Right atrium auricular region (tissue), 2 donors: ENCODE measurements around the gene MED16. TPM values are rescaled to one million over a fixed set of nuclear protein-coding genes. Genes with fewer than 3 reads are reported as not detected.
"Not testable (repeated sequence)": the region's sequence is repeated elsewhere in the genome, so short reads cannot be mapped to it uniquely, and the experiment has no call there.

Experiments used
- DNase-seq: peaks from one replicate; pipeline ENCODE4 v3.0.0-alpha.2; 2019; ENCODE audit warnings: low spot score
- H3K27ac ChIP-seq, 2 donors: fragments of 200-600 bp; sonication (generic); 1 replicate in 1 of 2; 2 replicates in 1 of 2; pipeline ENCODE4 v1.5.1; 2016 to 2019
- H3K27me3 ChIP-seq, 2 donors: fragments of 200-600 bp; sonication (generic); one replicate each; pipeline versions ENCODE4 v1.5.1 to v1.6.0; 2017 to 2019
- H3K36me3 ChIP-seq: fragments of 200-600 bp; sonication (generic); one replicate; pipeline ENCODE4 v1.5.1; 2016
- H3K4me1 ChIP-seq, 2 donors: fragments of 200-600 bp; sonication (generic); one replicate each; pipeline versions ENCODE4 v1.5.1 to v1.6.0; 2017 to 2019
- H3K4me3 ChIP-seq, 2 donors: fragments of 200-600 bp; sonication (generic); 1 replicate in 1 of 2; 2 replicates in 1 of 2; pipeline ENCODE4 v1.5.1; 2017 to 2019; ENCODE audit warnings: mild to moderate bottlenecking in 1 of 2, moderate library complexity in 1 of 2
- H3K9me3 ChIP-seq, 2 donors: fragments of 200-600 bp; sonication (generic); one replicate each; pipeline ENCODE4 v1.5.1; 2019
- CTCF ChIP-seq, 2 donors: fragments of 200-600 bp; sonication (generic); IDR thresholded peaks; one replicate each; pipeline ENCODE4 v1.5.1; 2019; ENCODE audit warnings: antibody characterized with exemption in 2 of 2
- total RNA-seq, 2 donors: library from RNA; depleted of rRNA; stranded (reverse); fragments of >200 nt; gene quantifications; one replicate each; pipeline ENCODE4 v1.1.0, GENCODE V29; 2016

Gene MED16
- total RNA-seq, 2 donors from 2014 or later, result 17.7 to 26.5 TPM

- H3K4me1 ChIP-seq, result peaks cover 0 to 23% of the 10 kb centered on the region in 2 donors
- no peaks in the 10 kb centered on the region for H3K36me3 ChIP-seq
- no peaks in the 10 kb centered on the region for H3K9me3 ChIP-seq
- TF ChIP-seq CTCF (IDR thresholded peaks at IDR 0.05), result no peak
- no peak overlapping the region for H3K27ac ChIP-seq
- peaks cover 0 to 8% of the 10 kb centered on the region in 2 donors for H3K27me3 ChIP-seq
- no peak for DNase-seq
- H3K4me3 ChIP-seq, result peak overlapping the region in 1 of 2 donors; percentile 42
Observed at GRCh38 chr19:843836-844545, 49.0 kb downstream of the MED16 start.

DNA sequence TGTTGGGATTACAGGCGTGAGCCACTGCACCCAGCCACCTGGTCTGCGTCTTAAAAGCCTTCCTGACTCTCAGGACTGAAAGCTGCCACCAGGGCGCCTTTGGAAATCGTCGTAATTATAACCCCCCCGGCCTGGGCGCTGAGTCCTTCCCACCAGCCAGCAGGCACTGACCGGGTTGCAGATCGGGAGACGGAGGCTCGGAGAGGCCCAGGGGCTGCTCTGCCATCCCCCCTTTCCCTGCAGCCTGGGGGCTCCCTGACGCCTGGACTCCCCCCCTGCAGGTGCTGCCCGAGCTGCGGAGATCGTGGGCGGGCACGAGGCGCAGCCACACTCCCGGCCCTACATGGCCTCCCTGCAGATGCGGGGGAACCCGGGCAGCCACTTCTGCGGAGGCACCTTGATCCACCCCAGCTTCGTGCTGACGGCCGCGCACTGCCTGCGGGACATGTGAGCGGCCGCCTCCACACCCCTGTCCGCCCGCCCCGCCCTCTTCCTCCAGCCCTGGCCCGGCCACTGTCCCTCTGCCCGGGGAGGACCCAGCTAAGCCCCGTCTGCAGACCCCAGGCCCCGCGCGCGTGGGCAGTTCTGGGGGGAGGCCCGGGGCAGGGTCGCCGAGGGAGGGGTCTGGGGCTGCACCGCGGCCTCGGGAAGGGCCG, 49.7 kb downstream of the MED16 start:
- Histone ChIP-seq H3K4me1 (peaks cover 0 to 21% of the 10 kb centered on the region in 2 donors), H3K36me3 (no peaks in the 10 kb centered on the region), H3K4me3 (peak overlapping the region in 1 of 2 donors; percentile 42), H3K27me3 (peaks cover 0 to 8% of the 10 kb centered on the region in 2 donors), H3K27ac (no peak overlapping the region), H3K9me3 (no peaks in the 10 kb centered on the region)
- no peak for TF ChIP-seq CTCF (IDR thresholded peaks at IDR 0.05)
- no peak for DNase-seq

DNA sequence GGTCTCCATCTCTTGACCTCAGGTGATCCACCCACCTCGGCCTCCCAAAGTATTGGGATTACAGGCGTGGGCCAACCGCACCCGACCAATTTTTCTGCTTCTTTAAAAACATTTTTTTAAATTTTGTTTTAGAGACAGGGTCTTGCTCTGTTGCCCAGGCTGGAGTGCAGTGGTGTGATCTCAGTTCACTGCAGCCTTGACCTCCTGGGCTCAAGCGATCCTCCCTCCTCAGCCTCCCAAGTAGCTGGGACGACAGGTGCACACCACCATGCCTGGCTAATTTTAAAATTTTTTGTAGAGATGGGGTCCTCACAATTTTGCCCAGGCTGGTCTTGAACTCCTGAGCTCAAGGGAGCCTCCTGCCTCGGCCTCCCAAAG, 50.2 kb downstream of the MED16 start:
- H3K36me3 ChIP-seq, H3K27me3 ChIP-seq, DNase-seq, H3K4me3 ChIP-seq, H3K9me3 ChIP-seq, H3K27ac ChIP-seq: not testable (repeated sequence)
- H3K4me1 ChIP-seq, result peaks cover 0 to 15% of the 10 kb centered on the region in 2 donors

GRCh38 chr19:840519-841206, 52.3 kb downstream of the MED16 start, which contains the start of gene PRTN3:
Gene PRTN3, plus strand, starts transcription at chr19:840999. Its CDS starts 10 bp downstream, at chr19:841009.
- Histone ChIP-seq H3K4me1 (peaks cover 0 to 12% of the 10 kb centered on the region in 2 donors), H3K27me3 (peaks cover 0 to 8% of the 10 kb centered on the region in 2 donors), H3K36me3 (no peaks in the 10 kb centered on the region), H3K9me3 (no peaks in the 10 kb centered on the region), H3K4me3 (no peak within 1 kb of the TSS), H3K27ac (no peak within 1 kb of the TSS)
- no peak for DNase-seq
- no peak for TF ChIP-seq CTCF (IDR thresholded peaks at IDR 0.05)

GRCh38 chr19:835210-835810, 57.7 kb downstream of the MED16 start:
- H3K36me3 ChIP-seq, result no peaks in the 10 kb centered on the region
- DNase-seq, result no peak
- H3K4me1 ChIP-seq, result no peaks in the 10 kb centered on the region
- no peak overlapping the region for H3K4me3 ChIP-seq
- no peak overlapping the region for H3K27ac ChIP-seq
- no peak for TF ChIP-seq CTCF (IDR thresholded peaks at IDR 0.05)
- H3K9me3 ChIP-seq, result no peaks in the 10 kb centered on the region
- H3K27me3 ChIP-seq, result no peaks in the 10 kb centered on the region

- Histone ChIP-seq H3K9me3 (no peaks in the 10 kb centered on the region), H3K27me3 (no peaks in the 10 kb centered on the region), H3K4me3 (no peak overlapping the region), H3K4me1 (no peaks in the 10 kb centered on the region), H3K36me3 (no peaks in the 10 kb centered on the region), H3K27ac (no peak overlapping the region)
- no peak for TF ChIP-seq CTCF (IDR thresholded peaks at IDR 0.05)
- DNase-seq, result no peak
Observed at GRCh38 chr19:834216-834615, 58.8 kb downstream of the MED16 start.
